Transverse colon (tissue), 1 donor: ENCODE measurements around the gene CITED2.

Source experiments
- EP300 ChIP-seq: sonication (generic); formaldehyde crosslinking; IDR thresholded peaks from one replicate; pipeline ENCODE4 v1.6.1; 2017; ENCODE audit warnings: antibody characterized with exemption, low read depth
- POLR2A ChIP-seq: fragments of 450-650 bp; IDR thresholded peaks from one replicate; pipeline ENCODE4 v1.6.1; 2016; ENCODE audit warnings: antibody characterized with exemption, mild to moderate bottlenecking, moderate library complexity

DNA sequence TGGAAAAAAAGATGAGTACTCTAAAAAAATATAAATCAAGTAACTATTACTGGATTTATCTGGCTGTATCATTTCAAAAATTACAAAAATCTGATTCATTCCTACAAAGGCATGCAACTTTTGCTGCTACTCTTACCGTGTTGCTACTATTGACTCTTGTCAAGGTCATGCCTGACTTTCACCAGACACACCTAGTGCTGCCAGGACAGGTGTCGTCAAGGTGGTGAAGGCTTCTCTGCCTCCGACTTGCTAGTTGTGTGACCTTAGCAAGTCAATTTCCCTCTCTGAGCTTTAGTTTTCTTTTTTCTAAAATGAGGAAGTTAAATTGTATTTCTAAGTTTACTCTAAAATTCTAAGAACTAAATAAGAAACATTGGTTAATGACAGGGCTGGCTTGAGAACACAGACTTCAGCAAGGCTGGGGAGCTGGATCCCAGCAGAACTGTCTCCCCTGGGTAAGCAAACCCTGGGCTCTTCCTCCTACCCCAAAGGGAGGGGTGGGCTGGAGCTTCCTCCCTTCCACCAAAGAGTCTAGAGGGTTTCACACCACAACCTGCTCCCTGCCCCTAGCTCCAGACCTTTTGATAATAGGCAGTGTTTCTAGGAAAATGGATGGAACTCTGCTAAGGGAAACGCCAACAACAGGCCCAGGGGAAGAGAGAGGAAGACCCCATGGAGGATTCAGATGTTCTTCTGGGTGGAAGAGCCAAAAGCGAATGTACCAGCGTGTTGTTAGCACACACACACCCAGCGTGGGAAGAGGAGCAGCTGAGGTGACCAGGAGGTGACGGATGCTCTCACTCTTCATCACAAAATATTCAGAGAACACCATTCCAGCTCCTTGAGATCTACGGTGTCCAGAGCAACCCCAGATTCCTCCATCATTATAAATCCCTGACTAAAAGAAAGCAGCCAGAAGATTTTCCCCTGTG lies 47.9 kb upstream of the CITED2 start:
- TF ChIP-seq EP300 (no peak), POLR2A (no peak)
